ENCODE results near the gene PLEKHM2.

GRCh38 chr1:15698201-15698600 lies 14.1 kb downstream of the PLEKHM2 start:
- TF ChIP-seq GATA2 (IDR thresholded peaks at IDR 0.05; ENCODE audit: low read depth, low read length) (no peak), GATA3 (IDR thresholded peaks at IDR 0.05; ENCODE audit: low read depth, low read length) (no peak)

Data from SH-SY5Y (cell line).